H9 (cell line): ENCODE data around the gene JADE2. TPM values are rescaled to one million over a fixed set of nuclear protein-coding genes. Genes with fewer than 3 reads are reported as not detected.

ENCODE experiments used
- DNase-seq: peaks from one replicate; pipeline ENCODE4 v3.0.0-alpha.2; 2017
- H2AFZ ChIP-seq: one replicate; pipeline ENCODE4 v1.6.1; 2013; ENCODE audit warnings: mild to moderate bottlenecking, low read length, control low read depth, moderate library complexity
- H2AK5ac ChIP-seq: 2 replicates; pipeline ENCODE4 v1.6.1; 2013; ENCODE audit warnings: low read length, control low read depth, mixed read lengths; ENCODE audit not compliant: insufficient read length
- H2BK120ac ChIP-seq: one replicate; pipeline ENCODE4 v1.6.1; 2013; ENCODE audit warnings: low read depth, mild to moderate bottlenecking, low read length, control low read depth, inconsistent platforms; ENCODE audit not compliant: poor library complexity, severe bottlenecking
- H2BK12ac ChIP-seq: 2 replicates; pipeline ENCODE4 v1.6.1; 2013; ENCODE audit warnings: low read length, control low read depth, mixed read lengths, low read depth; ENCODE audit not compliant: insufficient read length
- H2BK15ac ChIP-seq: 2 replicates; pipeline ENCODE4 v1.6.1; 2013; ENCODE audit warnings: low read depth, low read length, control low read depth
- H2BK20ac ChIP-seq: one replicate; pipeline ENCODE4 v1.6.1; 2013; ENCODE audit warnings: low read depth, mild to moderate bottlenecking, low read length, control low read depth, inconsistent platforms; ENCODE audit not compliant: poor library complexity, severe bottlenecking
- H2BK5ac ChIP-seq: 2 replicates; pipeline ENCODE4 v1.6.1; 2013; ENCODE audit warnings: low read length, control low read depth, mixed read lengths; ENCODE audit not compliant: insufficient read length
- H3K14ac ChIP-seq: 2 replicates; pipeline ENCODE4 v1.6.1; 2013; ENCODE audit warnings: low read length, control low read depth; ENCODE audit not compliant: insufficient read depth
- H3K18ac ChIP-seq: 2 replicates; pipeline ENCODE4 v1.6.1; 2013; ENCODE audit warnings: low read depth, mild to moderate bottlenecking, mixed read lengths, low read length, control low read depth; ENCODE audit not compliant: insufficient read length
- H3K23ac ChIP-seq: 2 replicates; pipeline ENCODE4 v1.6.1; 2013; ENCODE audit warnings: low read length, control low read depth, mixed read lengths, low read depth; ENCODE audit not compliant: insufficient read length
- H3K23me2 ChIP-seq: 2 replicates; pipeline ENCODE4 v1.6.1; 2013; ENCODE audit warnings: low read depth, mild to moderate bottlenecking, mixed read lengths, low read length, control low read depth; ENCODE audit not compliant: insufficient read length, poor library complexity, severe bottlenecking
- H3K27ac ChIP-seq: 2 replicates; pipeline ENCODE4 v1.5.1; 2013; ENCODE audit warnings: low read length, control low read depth, mixed read lengths, low read depth; ENCODE audit not compliant: insufficient read length
- H3K27me3 ChIP-seq: 2 replicates; pipeline ENCODE4 v1.6.1; 2013; ENCODE audit warnings: low read length, control low read depth, inconsistent platforms; ENCODE audit not compliant: insufficient read depth
- H3K4ac ChIP-seq: 2 replicates; pipeline ENCODE4 v1.6.1; 2013; ENCODE audit warnings: low read depth, mild to moderate bottlenecking, control low read depth, inconsistent platforms, low read length, moderate library complexity
- H3K4me1 ChIP-seq: 2 replicates; pipeline ENCODE4 v1.6.1; 2013; ENCODE audit warnings: low read length, control low read depth, inconsistent platforms; ENCODE audit not compliant: insufficient read depth
- H3K4me2 ChIP-seq: 2 replicates; pipeline ENCODE4 v1.6.1; 2013; ENCODE audit warnings: low read length, control low read depth, mixed read lengths; ENCODE audit not compliant: insufficient read length, insufficient read depth
- H3K56ac ChIP-seq: 2 replicates; pipeline ENCODE4 v1.6.1; 2013; ENCODE audit warnings: low read depth, mild to moderate bottlenecking, mixed read lengths, low read length, control low read depth; ENCODE audit not compliant: insufficient read length
- H3K79me1 ChIP-seq: 2 replicates; pipeline ENCODE4 v1.6.1; 2013; ENCODE audit warnings: low read depth, mild to moderate bottlenecking, moderate library complexity, low read length, control low read depth, inconsistent platforms; ENCODE audit not compliant: insufficient read depth, poor library complexity, severe bottlenecking
- H3K79me2 ChIP-seq: 2 replicates; pipeline ENCODE4 v1.6.1; 2013; ENCODE audit warnings: low read length, control low read depth, inconsistent platforms; ENCODE audit not compliant: insufficient read depth
- H3K9ac ChIP-seq: 2 replicates; pipeline ENCODE4 v1.6.1; 2013; ENCODE audit warnings: low read length, control low read depth, mixed read lengths; ENCODE audit not compliant: insufficient read length; ENCODE audit errors: extremely low read depth
- H3K9me3 ChIP-seq: one replicate; pipeline ENCODE4 v1.6.1; 2013; ENCODE audit warnings: low read depth, low read length, inconsistent platforms; ENCODE audit not compliant: control insufficient read depth
- H3T11ph ChIP-seq: one replicate; pipeline ENCODE4 v1.6.1; 2013; ENCODE audit warnings: mild to moderate bottlenecking, low read length, control low read depth, inconsistent platforms
- H4K20me1 ChIP-seq: one replicate; pipeline ENCODE4 v1.6.1; 2013; ENCODE audit not compliant: control insufficient read depth, insufficient read length, insufficient read depth
- H4K5ac ChIP-seq: 2 replicates; pipeline ENCODE4 v1.6.1; 2013; ENCODE audit warnings: low read depth, mild to moderate bottlenecking, mixed read lengths, low read length, control low read depth; ENCODE audit not compliant: insufficient read length
- H4K8ac ChIP-seq: replicated peaks from 2 replicates; pipeline ENCODE4 v1.6.1; 2013; ENCODE audit warnings: low read length, control low read depth, mixed read lengths, low read depth; ENCODE audit not compliant: insufficient read length
- H4K91ac ChIP-seq: 2 replicates; pipeline ENCODE4 v1.6.1; 2013; ENCODE audit warnings: low read depth, mild to moderate bottlenecking, moderate library complexity, mixed read lengths, low read length, control low read depth; ENCODE audit not compliant: insufficient read length
- H3K27ac Mint-ChIP-seq, 3 experiments: 2 replicates in 2 of 3; 3 replicates in 1 of 3; pipeline ENCODE4 v1.8.0; 2020 to 2021; ENCODE audit warnings: mixed read lengths in 3 of 3, mild to moderate bottlenecking in 1 of 3, moderate library complexity in 1 of 3
- H3K27me3 Mint-ChIP-seq: 2 replicates; pipeline ENCODE4 v1.8.0; 2021; ENCODE audit warnings: low read depth, mild to moderate bottlenecking, moderate library complexity, mixed read lengths
- H3K36me3 Mint-ChIP-seq, 3 experiments: 2 replicates in 2 of 3; 3 replicates in 1 of 3; pipeline ENCODE4 v1.8.0; 2020 to 2021; ENCODE audit warnings: low read depth in 3 of 3, mixed read lengths in 3 of 3; ENCODE audit not compliant: insufficient read depth in 1 of 3
- H3K4me1 Mint-ChIP-seq, 2 experiments: 2 replicates each; pipeline ENCODE4 v1.8.0; 2020; ENCODE audit warnings: mixed read lengths in 2 of 2
- H3K4me3 Mint-ChIP-seq, 2 experiments: 2 replicates in 1 of 2; 3 replicates in 1 of 2; pipeline ENCODE4 v1.8.0; 2020 to 2021; ENCODE audit warnings: mild to moderate bottlenecking in 2 of 2, mixed read lengths in 2 of 2, moderate library complexity in 1 of 2
- H3K9me3 Mint-ChIP-seq, 2 experiments: 2 replicates in 1 of 2; 3 replicates in 1 of 2; pipeline ENCODE4 v1.8.0; 2020; ENCODE audit warnings: mild to moderate bottlenecking in 2 of 2, mixed read lengths in 2 of 2, moderate library complexity in 1 of 2
- total RNA-seq: library from RNA; stranded (reverse); gene quantifications from 2 replicates; pipeline ENCODE4 v1.2.1, GENCODE V29; 2021
- TF ChIP-seq, protein P1 (sequence below): fragments of 200-600 bp; sonication (generic); conservative IDR thresholded peaks from 3 replicates; pipeline ENCODE4 v1.8.0; 2021; ENCODE audit warnings: antibody characterized with exemption, mild to moderate bottlenecking

The JADE2 gene
- total RNA-seq, 1 experiment from 2014 or later = 99.7 TPM

GRCh38 chr5:134610725-134611124 lies 85.3 kb downstream of the JADE2 start:
- Histone ChIP-seq H3K4me2 (no peak overlapping the region), H3K4me1 (0 out of 2 replicates have a peak, but pooled peaks cover 3% of the 10 kb centered on the region), H3K79me2 (no peaks in the 10 kb centered on the region), H3K18ac (no peak overlapping the region), H3K23ac (no peak overlapping the region), H3K27ac (no peak overlapping the region), H4K20me1 (no peaks in the 10 kb centered on the region), H3K9me3 (no peaks in the 10 kb centered on the region), H2BK12ac (no peak overlapping the region), H2AK5ac (no peak overlapping the region), H4K8ac (no peak overlapping the region), H3K9ac (no peak overlapping the region), H3K27me3 (no peaks in the 10 kb centered on the region), H3K14ac (no peak overlapping the region), H2BK20ac (no peak overlapping the region), H4K5ac (no peak overlapping the region), H3K23me2 (no peaks in the 10 kb centered on the region), H3K4ac (no peak overlapping the region), H4K91ac (no peak overlapping the region), H2BK5ac (no peak overlapping the region), H3K56ac (no peak overlapping the region), H2BK120ac (no peak overlapping the region), H3T11ph (no peak overlapping the region), H2BK15ac (no peak overlapping the region), H3K79me1 (no peaks in the 10 kb centered on the region), H2AFZ (no peak overlapping the region)
- no peaks in the 10 kb centered on the region for H3K9me3 Mint-ChIP-seq
- peaks cover 13 to 14% of the 10 kb centered on the region in 2 experiments for H3K4me1 Mint-ChIP-seq
- no peaks in the 10 kb centered on the region for H3K27me3 Mint-ChIP-seq
- no peak for DNase-seq
- no peak overlapping the region for H3K4me3 Mint-ChIP-seq
- H3K36me3 Mint-ChIP-seq = peaks cover 6 to 57% (median 35%) of the 10 kb centered on the region in 3 experiments; a peak in 6 of 7 replicates
- H3K27ac Mint-ChIP-seq = no peak overlapping the region; a peak in 1 of 7 replicates
- TF ChIP-seq, protein P1, sequence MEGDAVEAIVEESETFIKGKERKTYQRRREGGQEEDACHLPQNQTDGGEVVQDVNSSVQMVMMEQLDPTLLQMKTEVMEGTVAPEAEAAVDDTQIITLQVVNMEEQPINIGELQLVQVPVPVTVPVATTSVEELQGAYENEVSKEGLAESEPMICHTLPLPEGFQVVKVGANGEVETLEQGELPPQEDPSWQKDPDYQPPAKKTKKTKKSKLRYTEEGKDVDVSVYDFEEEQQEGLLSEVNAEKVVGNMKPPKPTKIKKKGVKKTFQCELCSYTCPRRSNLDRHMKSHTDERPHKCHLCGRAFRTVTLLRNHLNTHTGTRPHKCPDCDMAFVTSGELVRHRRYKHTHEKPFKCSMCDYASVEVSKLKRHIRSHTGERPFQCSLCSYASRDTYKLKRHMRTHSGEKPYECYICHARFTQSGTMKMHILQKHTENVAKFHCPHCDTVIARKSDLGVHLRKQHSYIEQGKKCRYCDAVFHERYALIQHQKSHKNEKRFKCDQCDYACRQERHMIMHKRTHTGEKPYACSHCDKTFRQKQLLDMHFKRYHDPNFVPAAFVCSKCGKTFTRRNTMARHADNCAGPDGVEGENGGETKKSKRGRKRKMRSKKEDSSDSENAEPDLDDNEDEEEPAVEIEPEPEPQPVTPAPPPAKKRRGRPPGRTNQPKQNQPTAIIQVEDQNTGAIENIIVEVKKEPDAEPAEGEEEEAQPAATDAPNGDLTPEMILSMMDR = no peak
